Heart right ventricle (tissue), 16 donors: ENCODE measurements around the gene ZFY. TPM values are rescaled to one million over a fixed set of nuclear protein-coding genes. Genes with fewer than 3 reads are reported as not detected.

Experiments used
- ATAC-seq, 8 donors: fragments of 200-7000 bp; cut with Tn5 transposase; one replicate each; pipeline ENCODE4 v1.9.1; 2020; ENCODE audit warnings: mild to moderate bottlenecking in 8 of 8, moderate library complexity in 8 of 8, moderate number of reproducible peaks in 1 of 8
- DNase-seq, 2 donors: peaks; one replicate each; pipeline ENCODE4 v3.0.0-alpha.2; 2020
- H3K27ac ChIP-seq, 10 donors: fragments of 200-600 bp; sonication (generic) in 2 of 10; one replicate each; pipeline versions ENCODE4 v1.5.0 to v1.8.0; 2020 to 2022; ENCODE audit warnings: mild to moderate bottlenecking in 3 of 10
- H3K27me3 ChIP-seq, 7 donors: fragments of 200-600 bp; one replicate each; pipeline ENCODE4 v1.8.0; 2021 to 2022; ENCODE audit warnings: mild to moderate bottlenecking in 2 of 7
- H3K36me3 ChIP-seq, 9 donors: fragments of 200-600 bp; sonication (generic) in 1 of 9; one replicate each; pipeline versions ENCODE4 v1.5.0 to v1.8.0; 2020 to 2022; ENCODE audit warnings: mild to moderate bottlenecking in 2 of 9
- H3K4me1 ChIP-seq, 9 donors: fragments of 200-600 bp; sonication (generic) in 1 of 9; one replicate each; pipeline versions ENCODE4 v1.5.0 to v1.8.0; 2020 to 2022; ENCODE audit warnings: mild to moderate bottlenecking in 4 of 9
- H3K4me3 ChIP-seq, 10 donors: fragments of 200-600 bp; sonication (generic) in 2 of 10; one replicate each; pipeline versions ENCODE4 v1.5.0 to v1.8.0; 2020 to 2022; ENCODE audit warnings: mild to moderate bottlenecking in 7 of 10, moderate library complexity in 2 of 10
- H3K9me3 ChIP-seq, 11 donors: fragments of 200-600 bp in 10 of 11; sonication (generic) in 2 of 11; one replicate each; pipeline versions ENCODE4 v1.5.0 to v1.8.0; 2013 to 2022; ENCODE audit warnings: mild to moderate bottlenecking in 2 of 11, control low read depth in 1 of 11, moderate library complexity in 1 of 11
- WGBS, 2 donors: extraction: QIAGEN DNeasy Blood & Tissue Kit; methylation state at CpG; one replicate each; pipeline ENCODE4 v1.1.7; 2013; ENCODE audit warnings: inconsistent platforms in 1 of 2; 5-methylcytosine and 5-hydroxymethylcytosine counted together
- intact Hi-C, 10 donors: fragments of 100-400 bp; cut with DNase I; formaldehyde crosslinking; loops; one replicate each; pipeline versions ENCODE4 v1.11.1 to v1.14.2; 2022
- polyA plus RNA-seq, 2 donors: library from polyadenylated mRNA; stranded (reverse); fragments of 200-250 nt; gene quantifications; one replicate each; pipeline ENCODE4 v1.2.3, GENCODE V29; 2013
- total RNA-seq, 10 donors: library from RNA; stranded (reverse); fragmentation: NEBNext Ultra II Directional in 3 of 10; extraction: Animal tissue kit (Norgen Biotek cat#: 25700) in 3 of 10; gene quantifications; one replicate each; pipeline versions ENCODE4 v1.2.1 to v1.2.4, GENCODE V29; 2021 to 2023
- TF ChIP-seq, protein P1 (sequence below), 9 donors: fragments of 200-600 bp; sonication (generic) in 2 of 9; IDR thresholded peaks; one replicate each; pipeline versions ENCODE4 v1.5.0 to v1.8.0; 2021 to 2022; ENCODE audit warnings: antibody characterized with exemption in 9 of 9, mild to moderate bottlenecking in 5 of 9, moderate library complexity in 1 of 9
- donor health status: Arrhythmogenic right ventricular cardiomyopathy.
- donor health status: ischemic (EF 13 %, LVEDD 7.1; RV severe dilation, severe dysfunction).
- donor health status: healthy with polysubstance abuse.
- donor health status: DM: no; HTN: yes; CAD: no.
- donor health status: DM: no; HTN: no; CAD: no.
- donor health status: ischemic (EF 25% LVEDD 6.9; RV normal size, moderate dysfunction).
- donor health status: ischemic (EF 25% LVEDD 5.7; RV mildly dilated, moderate dysfunction).
- donor health status: healthy.
- donor health status: DM: yes; HTN: yes; CAD: no.
- donor health status: Ischemic cardiomyopathy.
- donor health status: ischemic (EF 35%, LVEDD 5.7; RV mildly dilated, moderate dysfunction).
- donor health status: nonischemic (EF 11% LVEDD 7.7; RV severe dilation, severe dysfunction).
- donor health status: DM: yes; HTN: yes; CAD: no.
- donor health status: PGD.
- donor health status: ischemic (EF 29% LVEDD 5.4; RV normal size, mild dysfunction).
- donor health status: nonischemic (EF 23%, LVEDD 6.1; RV moderate dilation, normal function).

ZFY gene
- total and polyA plus RNA-seq, 12 donors = 2.4 to 17.1 (median 12.2) TPM; not detected in 3

DNA sequence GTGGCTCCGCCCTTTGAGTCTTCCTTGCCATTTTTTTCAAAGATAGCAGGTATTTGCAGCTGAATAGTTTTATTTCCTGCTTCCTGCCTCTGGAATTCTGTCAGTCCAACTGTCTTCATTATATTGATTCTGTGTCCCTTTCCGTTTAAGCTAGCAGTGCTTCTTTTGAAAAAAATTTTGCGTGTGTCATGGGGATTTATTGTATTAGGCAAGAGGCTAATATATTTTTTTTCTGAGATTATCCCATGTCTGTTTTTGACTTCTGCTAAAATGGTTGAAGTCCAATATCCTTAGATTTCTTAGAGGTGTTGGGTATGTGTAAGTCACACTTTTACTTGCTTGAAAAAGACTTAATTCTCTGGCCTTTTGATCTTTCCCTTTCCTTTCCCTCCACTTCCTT lies 20.4 kb downstream of the ZFY start:
- Histone ChIP-seq H3K4me1 (peaks cover 0 to 4% (median 0%) of the 10 kb centered on the region in 9 donors), H3K36me3 (peaks cover 0 to 17% (median 0%) of the 10 kb centered on the region in 9 donors), H3K27ac (no peak overlapping the region), H3K27me3 (no peaks in the 10 kb centered on the region), H3K4me3 (no peak overlapping the region), H3K9me3 (no peaks in the 10 kb centered on the region)
- intact Hi-C loops = no loop called here
- WGBS, 2 donors = 75 to 83% methylated on average over 3 of the region's 3 CpGs
- TF ChIP-seq, protein P1, sequence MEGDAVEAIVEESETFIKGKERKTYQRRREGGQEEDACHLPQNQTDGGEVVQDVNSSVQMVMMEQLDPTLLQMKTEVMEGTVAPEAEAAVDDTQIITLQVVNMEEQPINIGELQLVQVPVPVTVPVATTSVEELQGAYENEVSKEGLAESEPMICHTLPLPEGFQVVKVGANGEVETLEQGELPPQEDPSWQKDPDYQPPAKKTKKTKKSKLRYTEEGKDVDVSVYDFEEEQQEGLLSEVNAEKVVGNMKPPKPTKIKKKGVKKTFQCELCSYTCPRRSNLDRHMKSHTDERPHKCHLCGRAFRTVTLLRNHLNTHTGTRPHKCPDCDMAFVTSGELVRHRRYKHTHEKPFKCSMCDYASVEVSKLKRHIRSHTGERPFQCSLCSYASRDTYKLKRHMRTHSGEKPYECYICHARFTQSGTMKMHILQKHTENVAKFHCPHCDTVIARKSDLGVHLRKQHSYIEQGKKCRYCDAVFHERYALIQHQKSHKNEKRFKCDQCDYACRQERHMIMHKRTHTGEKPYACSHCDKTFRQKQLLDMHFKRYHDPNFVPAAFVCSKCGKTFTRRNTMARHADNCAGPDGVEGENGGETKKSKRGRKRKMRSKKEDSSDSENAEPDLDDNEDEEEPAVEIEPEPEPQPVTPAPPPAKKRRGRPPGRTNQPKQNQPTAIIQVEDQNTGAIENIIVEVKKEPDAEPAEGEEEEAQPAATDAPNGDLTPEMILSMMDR (IDR thresholded peaks at IDR 0.05) = no peak
- ATAC-seq (no peak), DNase-seq (no peak)

- Histone ChIP-seq H3K27ac (no peak overlapping the region), H3K36me3 (peaks cover 0 to 16% (median 0%) of the 10 kb centered on the region in 9 donors), H3K9me3 (no peaks in the 10 kb centered on the region), H3K4me1 (peaks cover 0 to 10% (median 0%) of the 10 kb centered on the region in 9 donors), H3K4me3 (no peak overlapping the region), H3K27me3 (no peaks in the 10 kb centered on the region)
- 95 to 97% methylated on average over 2 of the region's 2 CpGs for WGBS, 2 donors
- ATAC-seq (no peak), DNase-seq (no peak)
- TF ChIP-seq, protein P1 (IDR thresholded peaks at IDR 0.05) = no peak
- intact Hi-C loops = no loop called here
Observed at GRCh38 chrY:2962061-2962460, 26.9 kb downstream of the ZFY start.

DNA sequence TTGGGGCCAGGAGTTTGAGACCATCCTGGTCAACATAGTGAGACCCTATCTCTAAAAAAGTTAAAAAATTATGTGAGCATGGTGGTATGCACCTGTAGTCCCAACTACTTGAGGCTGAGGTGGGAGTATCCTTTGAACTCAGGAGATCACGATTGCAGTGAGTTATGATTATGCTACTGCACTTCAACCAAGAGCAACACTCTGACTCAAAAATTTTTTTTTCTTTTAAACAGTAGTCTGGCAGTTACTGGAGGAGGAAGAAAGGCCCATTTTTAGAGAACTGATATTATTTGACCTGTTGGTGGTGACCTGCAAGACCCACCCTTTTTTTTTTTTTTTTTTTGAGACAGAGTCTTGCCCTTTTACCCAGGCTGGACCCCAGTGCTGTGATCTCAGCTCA lies 29.6 kb downstream of the ZFY start:
- Histone ChIP-seq H3K9me3 (no peaks in the 10 kb centered on the region), H3K36me3 (peaks cover 0 to 14% (median 0%) of the 10 kb centered on the region in 9 donors), H3K27me3 (no peaks in the 10 kb centered on the region), H3K4me3 (no peak overlapping the region), H3K4me1 (peaks cover 0 to 10% (median 0%) of the 10 kb centered on the region in 9 donors), H3K27ac (no peak overlapping the region)
- DNase-seq = no peak
- no peak for ATAC-seq
- intact Hi-C loops = no loop called here
- TF ChIP-seq, protein P1 (IDR thresholded peaks at IDR 0.05) = no peak
- 48 to 53% methylated on average over 1 of the region's 1 CpG for WGBS, 2 donors

GRCh38 chrY:2965629-2966028 lies 30.4 kb downstream of the ZFY start:
- WGBS, 2 donors = 13 to 46% methylated on average over 1 of the region's 1 CpG

More at GRCh38 chrY:2965629-2966028, 30.4 kb downstream of the ZFY start:
- intact Hi-C loops = no loop called here
- no peak for DNase-seq
- H3K27ac ChIP-seq = no peak overlapping the region
- no peaks in the 10 kb centered on the region for H3K9me3 ChIP-seq
- no peaks in the 10 kb centered on the region for H3K27me3 ChIP-seq
- no peak overlapping the region for H3K4me3 ChIP-seq
- no peak for ATAC-seq
- peaks cover 0 to 11% (median 0%) of the 10 kb centered on the region in 9 donors for H3K4me1 ChIP-seq
- H3K36me3 ChIP-seq = peaks cover 0 to 14% (median 0%) of the 10 kb centered on the region in 9 donors
- TF ChIP-seq, protein P1 (IDR thresholded peaks at IDR 0.05) = no peak
